HG03558 (cell line): ENCODE measurements around the gene NELFB.
A peak's percentile ranks its signal among the peaks of the same experiment; 100 is the strongest.

Experiments used
- ATAC-seq: cut with Tn5 transposase; IDR thresholded peaks from one replicate; pipeline ENCODE4 v1.9.1; 2021; ENCODE audit warnings: moderate number of reproducible peaks; ENCODE audit not compliant: unreplicated experiment; ENCODE audit errors: extremely low read depth

The NELFB gene

GRCh38 chr9:137254624-137255447 is at the start of gene NELFB:
Gene NELFB, plus strand, starts transcription at chr9:137255327.
- peak; percentile 39 for ATAC-seq

DNA sequence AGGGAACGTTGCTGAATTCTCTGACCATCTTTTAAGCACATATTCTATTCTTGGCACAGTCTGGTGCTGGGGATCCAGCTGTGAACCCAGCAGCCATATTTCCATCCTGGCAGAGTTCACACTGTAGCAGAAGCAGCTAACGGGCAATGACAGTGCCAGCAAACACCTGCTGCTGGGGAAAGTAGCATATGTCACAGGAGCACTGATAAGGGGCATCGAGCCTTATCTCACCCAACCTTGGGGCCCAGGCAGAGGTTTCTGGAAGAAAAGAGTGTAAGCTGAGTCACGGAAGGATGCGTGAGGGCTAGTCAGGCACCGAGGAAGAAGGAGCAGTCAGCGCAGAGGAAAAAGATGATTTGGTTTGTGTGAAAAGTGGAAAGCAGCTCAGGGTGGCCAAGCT is 48.5 kb upstream of the NELFB start:
- ATAC-seq, result no peak

DNA sequence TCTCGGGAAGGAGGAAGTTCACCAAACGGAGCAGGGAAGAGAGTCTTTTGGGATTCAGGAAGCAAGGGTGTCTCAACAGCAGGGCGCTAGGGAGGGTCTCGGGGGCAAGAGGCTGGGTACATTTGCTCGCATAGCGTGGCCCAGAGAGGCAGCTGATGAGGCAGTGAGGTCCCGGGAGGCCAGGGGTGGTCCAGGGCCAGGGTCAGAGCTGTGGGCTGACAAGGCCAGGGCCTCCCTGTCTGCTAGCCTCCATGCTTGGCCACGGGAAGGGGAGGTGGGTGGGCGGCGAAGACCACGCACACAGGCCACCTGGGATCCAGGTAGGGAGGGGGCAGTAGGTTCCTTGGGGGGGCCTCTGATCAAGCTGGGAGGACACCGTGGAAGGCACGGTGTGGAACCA is 43.6 kb upstream of the NELFB start:
- ATAC-seq, result no peak

DNA sequence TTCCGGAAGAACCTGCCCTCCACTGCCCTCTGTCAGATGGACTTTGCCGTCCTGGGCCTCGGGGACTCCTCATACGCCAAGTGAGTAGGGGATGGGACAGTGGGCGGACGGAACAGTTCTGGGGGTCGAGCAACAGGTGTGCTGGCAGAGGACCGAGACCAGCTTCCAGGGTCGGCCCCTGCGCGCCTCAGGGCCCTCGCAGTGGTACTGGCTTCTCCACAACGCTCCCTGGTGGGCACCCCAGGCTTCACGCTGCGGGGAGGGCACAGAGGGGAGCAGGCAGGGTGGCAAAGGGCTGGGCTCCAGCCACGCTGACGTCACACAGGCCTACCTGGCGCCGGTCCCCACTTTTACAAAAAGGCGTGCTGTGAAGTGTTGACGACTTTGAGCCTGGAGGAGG is 42.6 kb upstream of the NELFB start:
- ATAC-seq, result no peak

DNA sequence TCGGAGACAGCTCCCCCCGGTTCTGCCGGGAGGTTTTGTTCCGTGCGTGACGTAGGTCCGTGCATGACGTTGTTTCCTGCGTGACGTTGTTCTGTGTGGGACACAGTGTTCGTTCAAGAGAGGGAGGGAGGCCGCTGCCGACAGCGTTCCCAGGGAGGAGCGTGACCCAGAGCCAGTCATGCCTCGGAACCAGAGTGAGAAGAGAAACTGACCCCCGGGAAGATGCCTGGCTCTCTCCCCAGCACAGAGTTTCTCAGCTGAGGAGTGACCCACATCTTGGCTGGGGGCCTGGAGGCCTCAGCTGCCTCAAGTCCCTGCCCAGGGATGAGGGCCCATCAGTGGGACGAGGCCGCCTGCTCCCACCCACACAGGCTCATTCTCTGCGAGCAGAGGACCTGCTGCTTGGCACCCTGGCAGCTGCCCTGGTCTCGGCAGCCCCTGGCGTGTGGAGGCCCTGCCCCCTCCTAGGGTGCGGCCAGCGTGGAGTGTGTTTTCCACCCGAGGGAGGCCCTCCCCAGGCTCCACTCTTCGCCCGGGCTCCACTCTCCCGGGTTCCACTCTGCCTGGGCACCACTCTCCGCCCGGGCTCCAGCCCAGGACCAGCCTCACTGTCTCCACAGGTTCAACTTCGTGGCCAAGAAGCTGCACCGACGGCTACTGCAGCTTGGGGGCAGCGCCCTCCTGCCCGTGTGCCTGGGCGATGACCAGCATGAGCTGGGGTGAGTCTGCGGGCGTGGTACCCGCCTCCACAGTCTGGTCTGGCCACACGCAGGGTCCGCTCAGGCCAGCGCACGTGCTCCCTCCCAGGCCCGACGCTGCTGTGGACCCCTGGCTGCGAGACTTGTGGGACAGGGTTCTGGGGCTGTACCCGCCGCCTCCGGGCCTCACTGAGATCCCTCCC is 41.7 kb upstream of the NELFB start:
- ATAC-seq, result no peak

DNA sequence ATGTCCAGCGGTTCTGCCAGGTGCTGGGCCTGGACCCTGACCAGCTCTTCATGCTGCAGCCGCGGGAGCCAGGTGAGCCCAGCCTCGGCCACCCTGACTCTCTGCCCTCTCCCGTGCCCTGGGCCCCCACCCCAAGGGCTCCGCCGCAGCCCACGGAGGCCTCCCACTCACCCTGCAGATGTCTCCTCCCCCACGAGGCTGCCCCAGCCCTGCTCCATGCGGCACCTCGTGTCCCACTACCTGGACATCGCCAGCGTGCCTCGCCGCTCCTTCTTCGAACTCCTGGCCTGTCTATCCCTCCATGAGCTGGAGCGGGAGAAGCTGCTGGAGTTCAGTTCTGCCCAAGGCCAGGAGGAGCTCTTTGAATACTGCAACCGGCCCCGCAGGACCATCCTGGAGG is 40.5 kb upstream of the NELFB start:
- no peak for ATAC-seq

DNA sequence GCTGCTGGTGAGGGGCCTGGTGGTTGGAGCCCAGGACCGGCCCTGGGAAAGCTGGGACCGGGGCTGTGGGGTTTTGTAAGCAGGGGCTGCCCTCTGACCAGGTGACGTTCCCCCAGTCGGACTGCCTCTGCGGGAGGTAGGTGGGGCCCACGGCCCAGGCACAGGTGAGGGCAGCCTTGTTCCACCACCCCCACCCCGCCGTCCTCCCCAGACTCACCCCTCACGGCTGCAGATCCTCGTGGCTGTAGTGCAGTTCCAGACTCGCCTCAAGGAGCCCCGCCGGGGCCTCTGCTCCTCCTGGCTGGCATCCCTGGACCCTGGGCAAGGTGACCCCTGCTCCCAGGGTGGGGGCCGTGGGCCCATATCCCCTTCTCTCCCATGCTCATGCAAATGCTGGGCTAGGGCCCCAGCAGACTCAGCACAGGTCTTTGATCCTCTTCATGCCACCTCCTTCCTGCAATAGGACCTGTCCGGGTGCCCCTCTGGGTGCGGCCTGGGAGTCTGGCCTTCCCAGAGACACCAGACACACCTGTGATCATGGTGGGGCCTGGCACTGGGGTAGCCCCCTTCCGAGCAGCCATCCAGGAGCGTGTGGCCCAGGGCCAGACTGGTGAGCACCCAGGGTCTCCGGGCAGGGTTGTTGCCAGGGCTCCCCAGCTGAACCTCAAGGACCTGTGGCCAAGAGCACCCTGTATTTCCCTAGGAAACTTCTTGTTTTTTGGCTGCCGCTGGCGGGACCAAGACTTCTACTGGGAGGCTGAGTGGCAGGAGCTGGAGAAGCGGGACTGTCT is 39.7 kb upstream of the NELFB start:
- no peak for ATAC-seq

GRCh38 chr9:137216188-137216965 is 38.8 kb upstream of the NELFB start:
- no peak for ATAC-seq

- ATAC-seq, result no peak
These were observed 37.6 kb upstream of the NELFB start for GRCh38 chr9:137217276-137218211.

DNA sequence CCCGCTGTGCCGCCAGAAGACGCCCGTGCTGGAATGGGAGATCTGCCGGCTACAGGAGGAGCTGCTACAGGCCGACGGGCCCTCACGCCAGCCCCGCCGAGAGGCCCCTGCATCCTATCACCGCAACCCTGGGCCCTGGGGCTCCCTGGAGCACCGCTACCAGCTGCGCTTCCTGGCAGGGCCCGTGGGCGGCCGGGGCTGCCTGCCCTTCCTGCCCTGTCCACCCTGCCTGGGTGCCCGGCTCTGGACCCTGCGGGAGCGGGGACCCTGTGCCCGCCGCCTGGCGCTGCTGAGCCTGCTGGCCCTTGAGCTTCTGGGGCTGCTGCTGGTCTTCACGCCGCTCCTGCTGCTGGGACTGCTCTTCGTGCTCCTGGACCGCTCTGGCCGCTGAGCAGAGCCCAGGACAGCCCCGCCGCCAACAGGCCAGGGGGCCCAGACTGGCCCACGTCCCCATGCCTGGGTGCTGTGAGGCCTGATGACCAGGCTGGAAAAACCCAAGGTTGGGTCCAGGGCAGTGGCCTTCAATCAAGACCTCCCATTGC is 36.8 kb upstream of the NELFB start:
- ATAC-seq, result no peak

DNA sequence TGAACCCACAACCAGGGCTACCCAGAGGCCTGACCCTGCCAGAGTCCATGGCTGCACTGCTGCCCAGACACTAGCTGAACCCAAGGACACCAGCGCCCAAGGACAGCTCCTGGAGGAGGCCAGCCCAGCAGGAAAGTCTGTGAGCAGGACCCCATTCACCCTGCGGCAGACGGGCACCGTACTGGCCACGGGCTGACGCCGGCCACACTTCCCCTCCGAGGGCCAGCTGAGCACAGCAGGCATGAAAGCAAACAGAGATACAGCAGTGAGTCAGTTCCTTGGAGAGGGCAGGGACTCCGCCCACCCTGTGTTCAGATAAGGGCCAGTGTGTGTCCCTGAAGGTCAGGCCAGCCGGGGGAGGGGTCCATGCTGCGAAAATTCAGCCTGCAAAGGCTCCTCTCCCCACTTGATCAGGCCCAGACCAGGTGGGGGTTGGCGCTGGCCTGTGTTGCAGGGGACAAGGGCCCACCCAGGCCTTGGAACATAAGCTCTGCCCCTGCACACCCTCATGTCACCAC is 36.3 kb upstream of the NELFB start:
- no peak for ATAC-seq

- ATAC-seq, result no peak
These were observed 35.3 kb upstream of the NELFB start for GRCh38 chr9:137219757-137220316.

- no peak for ATAC-seq
These were observed 34.6 kb upstream of the NELFB start for GRCh38 chr9:137220317-137221094.

DNA sequence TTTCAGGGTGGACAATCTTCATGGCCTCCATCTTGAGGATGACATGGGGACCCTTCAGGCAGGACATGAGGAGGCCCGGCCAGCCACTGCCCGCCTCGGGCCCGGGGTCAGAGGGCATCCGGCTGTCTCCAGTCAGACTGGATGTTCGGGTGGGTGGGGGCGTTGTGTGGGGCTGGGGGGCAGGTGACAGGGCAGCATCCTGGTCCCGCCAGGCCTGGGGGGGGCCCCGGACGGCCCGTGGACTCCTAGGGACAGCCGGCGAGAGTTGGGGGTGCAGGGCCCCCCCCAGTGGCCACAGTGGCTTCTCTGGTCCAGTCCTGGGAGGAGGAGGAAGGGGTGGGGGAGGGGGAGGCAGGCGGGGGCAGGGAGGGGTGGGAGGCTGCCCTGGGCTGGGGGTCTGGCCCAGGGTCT is 34.0 kb upstream of the NELFB start:
- ATAC-seq, result no peak

GRCh38 chr9:137221506-137222111 is 33.5 kb upstream of the NELFB start:
- no peak for ATAC-seq

DNA sequence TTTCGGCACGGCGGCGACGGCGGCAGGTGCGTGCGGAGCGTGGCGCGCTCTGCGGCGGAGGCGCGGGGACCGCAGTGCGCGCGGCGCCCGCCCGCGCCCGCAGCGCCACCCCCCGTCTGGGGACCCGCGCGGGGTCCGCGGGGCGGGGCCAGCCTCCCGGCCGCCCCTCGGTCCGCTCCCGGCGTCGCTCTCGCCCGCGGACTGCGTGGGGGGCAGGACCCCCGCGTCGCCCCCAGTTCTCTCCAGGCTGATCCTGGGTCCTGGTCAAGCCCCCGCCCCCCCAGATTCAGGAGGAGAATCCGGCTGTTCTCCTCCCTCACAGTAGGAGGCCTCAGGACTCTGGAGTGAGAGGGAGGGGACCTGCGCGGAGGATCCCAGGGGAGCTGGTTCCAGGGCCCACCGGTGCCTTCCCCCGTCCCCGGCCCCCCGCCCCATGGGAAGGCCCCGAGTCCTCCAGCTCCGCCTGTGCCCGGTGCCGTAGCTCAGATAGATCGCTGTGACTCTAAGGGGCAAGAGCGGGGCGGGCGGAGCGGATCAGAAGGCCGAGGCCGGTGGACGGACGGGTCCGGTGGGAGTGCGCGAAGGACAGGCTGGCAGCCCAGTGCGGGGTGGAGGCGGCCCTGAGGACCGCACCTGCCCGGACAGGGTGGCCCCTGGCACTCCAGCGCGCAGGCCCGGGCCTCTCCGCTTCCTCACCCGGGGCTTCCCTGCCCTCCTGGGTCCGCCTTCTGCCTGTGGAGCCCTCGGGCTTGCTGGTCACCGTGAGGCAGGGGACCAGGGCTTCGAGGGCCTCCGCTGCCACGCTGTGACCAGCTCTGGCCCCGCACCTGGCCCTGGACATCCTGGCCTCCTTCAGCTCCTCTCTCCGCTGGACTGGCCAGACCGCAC is 32.7 kb upstream of the NELFB start, which contains the start of gene RNF208:
Gene RNF208, minus strand, starts transcription at position 51 of the 888 bp plus-strand sequence. CDS start 1,028 bp downstream, outside the sequence.
- no peak for ATAC-seq
